T-helper 17 cell (primary cell): ENCODE data around the gene PAXX. TPM values are rescaled to one million over a fixed set of nuclear protein-coding genes. Genes with fewer than 3 reads are reported as not detected.

Experiments used
- ATAC-seq: fragments of 150-1000 bp; cut with Tn5 transposase; 2 replicates; pipeline ENCODE4 v1.10.0; 2021; ENCODE audit warnings: mild to moderate bottlenecking, moderate library complexity
- DNase-seq, 3 donors: peaks; one replicate each; pipeline versions ENCODE4 v3.0.0 to v3.0.0-alpha.2; 2020 to 2021
- H3K9me3 ChIP-seq: one replicate; pipeline ENCODE4 v1.7.0; 2013; ENCODE audit warnings: low read length, mild to moderate bottlenecking; ENCODE audit not compliant: control insufficient read depth, poor library complexity, severe bottlenecking
- H3K27ac Mint-ChIP-seq: one replicate; pipeline ENCODE4 v1.8.0; 2022; ENCODE audit warnings: mild to moderate bottlenecking, moderate library complexity, mixed read lengths
- H3K27me3 Mint-ChIP-seq: one replicate; pipeline ENCODE4 v1.8.0; 2022; ENCODE audit warnings: mixed read lengths
- H3K36me3 Mint-ChIP-seq: one replicate; pipeline ENCODE4 v1.8.0; 2022; ENCODE audit warnings: low read depth, mixed read lengths
- H3K4me1 Mint-ChIP-seq: one replicate; pipeline ENCODE4 v1.8.0; 2022; ENCODE audit warnings: mild to moderate bottlenecking, mixed read lengths
- H3K4me3 Mint-ChIP-seq: one replicate; pipeline ENCODE4 v1.8.0; 2022; ENCODE audit warnings: mild to moderate bottlenecking, moderate library complexity, mixed read lengths
- total RNA-seq, 4 donors: library from RNA in 2 of 4; stranded (reverse) in 2 of 4; gene quantifications; one replicate each; pipeline ENCODE4 v1.2.3 and lab custom pipeline; 2022 to 2026

PAXX gene
- total RNA-seq, 2 donors from 2014 or later: 85.7 to 89.9 TPM

GRCh38 chr9:136965771-136966484 lies 26.3 kb upstream of the PAXX start:
- H3K4me3 Mint-ChIP-seq: peak overlapping the region; percentile 86
- peaks cover 28% of the 10 kb centered on the region for H3K4me1 Mint-ChIP-seq
- DNase-seq (no peak), ATAC-seq (peak; percentile 57)
- peak overlapping the region; percentile 93 for H3K27ac Mint-ChIP-seq
- H3K9me3 ChIP-seq: no peaks in the 10 kb centered on the region
- H3K36me3 Mint-ChIP-seq: no peaks in the 10 kb centered on the region
- H3K27me3 Mint-ChIP-seq: no peaks in the 10 kb centered on the region

GRCh38 chr9:136968333-136969127 lies 23.7 kb upstream of the PAXX start:
- H3K36me3 Mint-ChIP-seq: no peaks in the 10 kb centered on the region
- H3K27me3 Mint-ChIP-seq: no peaks in the 10 kb centered on the region
- H3K4me1 Mint-ChIP-seq: peaks cover 20% of the 10 kb centered on the region
- no peak overlapping the region for H3K27ac Mint-ChIP-seq
- H3K9me3 ChIP-seq: no peaks in the 10 kb centered on the region
- DNase-seq: no peak
- no peak overlapping the region for H3K4me3 Mint-ChIP-seq
- no peak for ATAC-seq

- Mint-ChIP-seq H3K27me3 (no peaks in the 10 kb centered on the region), H3K36me3 (no peaks in the 10 kb centered on the region), H3K4me3 (no peak overlapping the region), H3K27ac (no peak overlapping the region), H3K4me1 (peaks cover 23% of the 10 kb centered on the region)
- H3K9me3 ChIP-seq: no peaks in the 10 kb centered on the region
- DNase-seq: no peak
- no peak for ATAC-seq
Observed at GRCh38 chr9:136969150-136969549, 23.1 kb upstream of the PAXX start.

DNA sequence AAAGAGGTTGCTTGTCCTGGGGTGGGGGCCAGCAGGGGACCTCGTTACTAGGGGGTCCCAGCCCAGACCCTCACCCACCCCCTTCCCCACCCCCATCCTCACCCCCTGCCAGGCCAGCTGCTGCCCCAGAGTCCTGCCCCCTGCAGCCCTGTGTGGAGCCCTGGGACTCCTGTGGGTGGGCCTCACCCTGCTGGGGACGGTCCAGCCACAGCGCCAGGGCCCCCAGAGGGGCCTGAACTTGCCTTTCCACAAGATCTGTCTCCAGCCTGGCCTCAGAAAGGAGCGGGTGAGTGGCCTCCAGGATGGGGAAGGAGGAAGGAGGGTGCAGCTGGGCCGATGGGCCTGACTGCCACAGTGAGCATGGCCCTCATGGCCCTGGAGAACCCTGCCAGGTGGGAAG lies 22.4 kb upstream of the PAXX start:
- H3K4me1 Mint-ChIP-seq: peaks cover 21% of the 10 kb centered on the region
- no peak for ATAC-seq
- no peak overlapping the region for H3K4me3 Mint-ChIP-seq
- no peaks in the 10 kb centered on the region for H3K9me3 ChIP-seq
- H3K27ac Mint-ChIP-seq: no peak overlapping the region
- DNase-seq: no peak
- no peaks in the 10 kb centered on the region for H3K27me3 Mint-ChIP-seq
- H3K36me3 Mint-ChIP-seq: no peaks in the 10 kb centered on the region

- DNase-seq (no peak), ATAC-seq (no peak)
- Mint-ChIP-seq H3K4me1 (peaks cover 26% of the 10 kb centered on the region), H3K4me3 (no peak overlapping the region), H3K27me3 (no peaks in the 10 kb centered on the region), H3K36me3 (no peaks in the 10 kb centered on the region), H3K27ac (no peak overlapping the region)
- H3K9me3 ChIP-seq: no peaks in the 10 kb centered on the region
Observed at GRCh38 chr9:136970361-136970760, 21.9 kb upstream of the PAXX start.

- ATAC-seq (no peak), DNase-seq (no peak)
- no peaks in the 10 kb centered on the region for H3K36me3 Mint-ChIP-seq
- peaks cover 22% of the 10 kb centered on the region for H3K4me1 Mint-ChIP-seq
- H3K9me3 ChIP-seq: no peaks in the 10 kb centered on the region
- no peak overlapping the region for H3K27ac Mint-ChIP-seq
- H3K4me3 Mint-ChIP-seq: no peak overlapping the region
- H3K27me3 Mint-ChIP-seq: no peaks in the 10 kb centered on the region
Observed at GRCh38 chr9:136971746-136972145, 20.5 kb upstream of the PAXX start.

DNA sequence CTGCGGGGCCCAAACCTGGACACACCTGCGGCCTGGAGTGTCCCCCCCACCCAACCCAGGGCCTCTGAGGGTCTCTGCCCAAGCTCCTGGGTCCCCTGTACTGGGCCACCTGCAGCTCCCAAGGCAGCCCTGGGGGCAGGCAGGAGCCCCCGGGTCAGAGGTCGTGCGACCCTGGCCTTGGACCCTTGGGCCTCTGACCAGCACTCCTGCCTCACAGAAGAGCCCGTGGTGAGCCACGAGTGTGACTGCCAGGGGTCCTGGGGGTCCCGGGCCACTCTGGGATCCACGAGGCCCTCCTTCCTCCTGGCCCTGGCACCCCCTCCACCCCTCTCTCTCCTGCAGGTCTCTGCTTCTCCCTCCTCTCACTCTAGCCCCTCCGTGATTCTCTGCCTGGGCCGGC lies 19.9 kb upstream of the PAXX start:
- ATAC-seq (no peak), DNase-seq (no peak)
- H3K9me3 ChIP-seq: no peaks in the 10 kb centered on the region
- Mint-ChIP-seq H3K4me3 (no peak overlapping the region), H3K27ac (no peak overlapping the region), H3K36me3 (no peaks in the 10 kb centered on the region), H3K27me3 (no peaks in the 10 kb centered on the region), H3K4me1 (peaks cover 20% of the 10 kb centered on the region)

DNA sequence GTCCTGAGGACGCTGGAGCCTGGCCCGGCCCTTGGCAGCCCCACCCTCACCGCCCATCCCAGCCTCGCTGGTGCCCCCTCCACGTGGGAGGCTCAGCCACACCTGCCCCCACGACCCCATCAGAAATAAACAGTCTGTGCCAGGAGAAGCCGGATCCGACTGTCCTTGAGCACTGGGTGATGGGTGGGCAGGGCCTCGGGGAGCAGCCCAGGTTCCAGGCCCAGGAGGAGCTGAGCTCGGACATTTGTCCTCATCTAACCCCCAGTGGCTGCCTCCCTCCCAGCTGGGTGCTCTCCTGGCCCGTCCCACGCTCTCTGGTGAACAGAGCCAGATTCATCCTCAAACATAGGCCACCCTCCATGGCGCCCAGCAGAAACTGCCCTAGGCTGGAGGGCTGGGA lies 19.5 kb upstream of the PAXX start:
- Mint-ChIP-seq H3K36me3 (no peaks in the 10 kb centered on the region), H3K27ac (no peak overlapping the region), H3K27me3 (no peaks in the 10 kb centered on the region), H3K4me3 (no peak overlapping the region), H3K4me1 (peaks cover 20% of the 10 kb centered on the region)
- DNase-seq: no peak
- ATAC-seq: no peak
- H3K9me3 ChIP-seq: no peaks in the 10 kb centered on the region

- Mint-ChIP-seq H3K27me3 (no peaks in the 10 kb centered on the region), H3K27ac (peak overlapping the region; percentile 74), H3K4me1 (peaks cover 20% of the 10 kb centered on the region), H3K4me3 (peak overlapping the region; percentile 86), H3K36me3 (no peaks in the 10 kb centered on the region)
- no peaks in the 10 kb centered on the region for H3K9me3 ChIP-seq
- DNase-seq (no peak), ATAC-seq (no peak)
Observed at GRCh38 chr9:136973618-136974617, 18.3 kb upstream of the PAXX start.

DNA sequence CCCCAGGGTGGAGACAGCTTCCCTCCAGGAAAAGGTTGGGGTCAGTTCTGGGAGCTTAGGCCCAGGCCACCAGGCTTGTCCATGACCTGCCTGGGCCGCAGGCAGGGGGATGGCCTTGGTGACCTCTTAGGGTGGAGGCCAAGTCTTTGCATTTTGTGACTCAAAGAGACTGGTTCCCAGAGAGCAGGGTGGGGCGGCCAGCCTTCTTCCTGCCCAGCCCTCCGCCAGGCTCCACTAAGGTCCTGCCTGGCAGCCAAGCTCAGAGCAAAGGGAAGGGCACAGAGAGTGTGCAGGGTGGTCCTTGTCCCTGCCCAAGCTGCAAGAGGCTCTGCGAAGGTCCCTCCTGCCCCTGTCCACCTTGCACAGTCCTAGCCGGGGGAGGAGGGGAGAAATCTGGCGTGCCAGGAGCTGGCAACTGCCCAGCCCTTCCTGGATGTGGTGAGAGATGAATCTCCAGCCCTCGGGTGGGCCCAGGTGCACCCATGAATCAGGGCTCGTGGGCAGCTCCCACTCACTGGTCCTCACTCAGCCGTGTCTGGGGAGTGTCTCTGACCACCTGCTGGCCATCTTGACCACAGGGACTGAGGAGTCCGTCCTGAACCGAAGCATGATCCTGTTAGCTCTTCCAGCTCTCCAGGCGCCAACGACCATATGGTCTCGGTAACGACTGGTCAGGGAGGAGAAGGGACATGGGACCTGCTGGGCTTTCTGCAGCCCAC lies 17.2 kb upstream of the PAXX start:
- DNase-seq (no peak), ATAC-seq (no peak)
- H3K36me3 Mint-ChIP-seq: no peaks in the 10 kb centered on the region
- peaks cover 20% of the 10 kb centered on the region for H3K4me1 Mint-ChIP-seq
- no peaks in the 10 kb centered on the region for H3K9me3 ChIP-seq
- no peaks in the 10 kb centered on the region for H3K27me3 Mint-ChIP-seq
- H3K4me3 Mint-ChIP-seq: peak overlapping the region; percentile 86
- H3K27ac Mint-ChIP-seq: peak overlapping the region; percentile 74

- peak overlapping the region; percentile 86 for H3K4me3 Mint-ChIP-seq
- no peak for ATAC-seq
- H3K27ac Mint-ChIP-seq: peak overlapping the region; percentile 74
Observed at GRCh38 chr9:136975644-136976043, 16.6 kb upstream of the PAXX start.

GRCh38 chr9:136977223-136977622 lies 15.0 kb upstream of the PAXX start, which contains the start of gene PTGDS:
Gene PTGDS, plus strand, starts transcription at chr9:136977504. Its CDS starts 75 bp downstream, at chr9:136977579.
- H3K4me1 Mint-ChIP-seq: peaks cover 24% of the 10 kb centered on the region
- ATAC-seq (no peak), DNase-seq (no peak)
- H3K27ac Mint-ChIP-seq: peak within 1 kb of the TSS; percentile 74
- no peaks in the 10 kb centered on the region for H3K9me3 ChIP-seq
- H3K27me3 Mint-ChIP-seq: no peaks in the 10 kb centered on the region
- peak within 1 kb of the TSS; percentile 86 for H3K4me3 Mint-ChIP-seq
- H3K36me3 Mint-ChIP-seq: no peaks in the 10 kb centered on the region

More at GRCh38 chr9:136975644-136976043, 16.6 kb upstream of the PAXX start:
- Mint-ChIP-seq H3K27me3 (no peaks in the 10 kb centered on the region), H3K36me3 (no peaks in the 10 kb centered on the region), H3K4me1 (peaks cover 22% of the 10 kb centered on the region)
- H3K9me3 ChIP-seq: no peaks in the 10 kb centered on the region
- peak in 1 of 3 donors; percentile 39 for DNase-seq
